Measurements from ENCODE around the gene C19orf33. TPM values are rescaled to one million over a fixed set of nuclear protein-coding genes. Genes with fewer than 3 reads are reported as not detected.
A peak's percentile ranks its signal among the peaks of the same experiment; 100 is the strongest.
"Not testable (repeated sequence)": the region's sequence is repeated elsewhere in the genome, so short reads cannot be mapped to it uniquely, and the experiment has no call there.

C19orf33 gene
- 1.6 TPM for polyA plus RNA-seq (2013)

DNA sequence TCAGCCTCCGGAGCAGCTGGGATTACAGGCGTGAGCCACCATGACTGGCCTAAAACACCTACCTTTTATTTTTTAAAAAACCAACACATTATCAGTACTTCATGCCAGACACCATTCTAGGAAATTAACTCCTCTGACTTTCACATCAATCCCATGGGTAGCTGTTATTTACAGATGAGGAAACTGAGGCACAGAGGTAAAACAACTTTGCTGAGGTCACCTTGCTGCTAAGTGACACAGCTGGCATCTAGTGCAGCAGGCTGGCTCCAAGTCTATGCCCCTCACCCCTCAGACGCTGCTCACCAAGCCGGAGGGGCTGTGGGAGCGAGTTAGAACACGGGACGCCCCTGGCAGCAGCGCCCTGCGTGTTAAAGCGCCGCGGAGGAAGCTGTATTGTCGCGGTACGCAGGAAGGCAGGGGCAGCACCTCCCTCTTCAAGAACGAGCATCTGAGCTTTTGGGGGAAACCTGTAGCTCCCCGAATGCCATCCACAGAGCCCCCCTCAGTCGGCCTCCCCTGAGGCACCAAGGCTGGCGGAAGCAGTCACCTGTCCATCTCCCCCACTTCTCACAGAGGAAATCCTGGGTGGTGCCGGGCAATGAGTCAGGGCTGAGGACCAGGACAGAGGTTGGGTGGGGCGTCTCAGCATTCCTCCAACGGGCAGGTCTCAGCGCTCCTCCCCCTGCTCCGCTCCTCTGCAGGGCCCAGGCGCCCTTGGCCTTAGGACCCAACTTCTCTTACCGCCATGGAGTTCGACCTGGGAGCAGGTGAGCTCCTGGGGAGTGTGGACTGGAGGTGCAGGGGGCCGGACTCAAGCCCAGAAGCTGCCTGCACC is at the start of gene C19orf33:
Gene C19orf33, plus strand, starts transcription at position 735 of the 835 bp plus-strand sequence. Its CDS starts 11 bp downstream, at position 746.
- Histone ChIP-seq H3K9me3 (ENCODE audit: control extremely low read depth in 1 of 5, control insufficient read depth in 4 of 5, insufficient read depth in 2 of 5, low read depth in 1 of 5, low read length in 4 of 5) (peaks cover 0 to 1% (median 0%) of the 10 kb centered on the region in 5 experiments), H3K4me3 (ENCODE audit: control insufficient read depth in 1 of 7, extremely low read depth in 1 of 7, insufficient read depth in 4 of 7, low read depth in 2 of 7, low read length in 6 of 7) (peak within 1 kb of the TSS in 4 of 7 experiments; percentile 25 to 71 (median 48)), H3K27ac (ENCODE audit: insufficient read depth in 1 of 2, low read depth in 1 of 2, low read length in 2 of 2, poor library complexity in 1 of 2, severe bottlenecking in 2 of 2) (no peak within 1 kb of the TSS), H3K36me3 (ENCODE audit: control insufficient read depth in 4 of 4, insufficient read depth in 4 of 4, low read length in 3 of 4) (peaks cover 0 to 29% (median 14%) of the 10 kb centered on the region in 4 experiments), H3K27me3 (replicated peaks in 2 of 5; ENCODE audit: control insufficient read depth in 4 of 5, insufficient read depth in 5 of 5, low read length in 4 of 5) (no peaks in the 10 kb centered on the region), H3K4me1 (ENCODE audit: control extremely low read depth in 1 of 4, control insufficient read depth in 4 of 4, insufficient read depth in 4 of 4, low read length in 3 of 4) (peaks cover 0 to 10% (median 8%) of the 10 kb centered on the region in 4 experiments)
- DNase-seq = peak in 2 of 3 donors; percentile 22 to 46
- CTCF ChIA-PET = interaction anchor here (1.2 kb wide), 1 partner anchor 13 kb away, joined by 4 read pairs; no protein-coding TSS in a partner anchor
- POLR2A ChIA-PET = no interaction called here
- whole genome bisulfite sequencing (ENCODE audit: insufficient coverage) = 12% methylated on average over 21 of the region's 28 CpGs

DNA sequence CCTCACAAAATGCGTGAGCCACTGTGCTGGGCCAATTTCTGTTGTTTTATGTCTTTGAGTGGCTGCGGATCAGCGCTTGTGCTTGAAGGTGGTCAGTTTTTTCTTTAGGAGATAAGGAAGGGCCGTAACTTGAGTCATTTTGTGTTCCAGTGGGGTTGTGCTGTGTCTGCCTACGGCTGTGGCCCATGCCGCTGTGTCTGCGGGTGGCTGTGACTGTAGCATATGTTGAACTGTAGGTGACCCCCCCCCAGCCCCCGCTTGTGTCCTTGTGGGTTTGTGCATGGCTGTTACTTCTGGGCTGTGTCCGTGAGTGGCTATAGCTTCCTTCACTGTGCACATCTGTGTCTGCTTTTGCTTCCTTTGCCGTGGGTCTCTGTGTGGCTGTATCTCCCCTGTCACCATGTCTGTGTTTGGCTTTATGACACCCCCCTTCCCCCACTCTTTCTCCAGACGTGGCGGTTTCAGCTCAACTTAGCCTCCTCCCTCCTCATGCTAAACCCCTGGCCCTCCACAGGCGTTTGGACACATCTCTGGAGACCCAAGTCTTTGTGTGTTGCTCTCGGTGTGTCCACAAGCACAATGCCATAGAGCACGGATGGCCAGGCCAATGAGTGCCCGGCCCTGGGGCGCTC is 48.6 kb upstream of the C19orf33 start:
- Histone ChIP-seq H3K27me3 (replicated peaks in 2 of 5; ENCODE audit: control insufficient read depth in 4 of 5, insufficient read depth in 5 of 5, low read length in 4 of 5) (peaks cover 0 to 6% (median 0%) of the 10 kb centered on the region in 5 experiments), H3K4me1 (ENCODE audit: control extremely low read depth in 1 of 4, control insufficient read depth in 4 of 4, insufficient read depth in 4 of 4, low read length in 3 of 4) (peaks cover 0 to 48% (median 42%) of the 10 kb centered on the region in 4 experiments), H3K9me3 (ENCODE audit: control extremely low read depth in 1 of 5, control insufficient read depth in 4 of 5, insufficient read depth in 2 of 5, low read depth in 1 of 5, low read length in 4 of 5) (no peaks in the 10 kb centered on the region), H3K36me3 (ENCODE audit: control insufficient read depth in 4 of 4, insufficient read depth in 4 of 4, low read length in 3 of 4) (no peaks in the 10 kb centered on the region), H3K4me3 (ENCODE audit: control insufficient read depth in 1 of 7, extremely low read depth in 1 of 7, insufficient read depth in 4 of 7, low read depth in 2 of 7, low read length in 6 of 7) (peak overlapping the region in 3 of 7 experiments; percentile 25 to 60 (median 58)), H3K27ac (ENCODE audit: insufficient read depth in 1 of 2, low read depth in 1 of 2, low read length in 2 of 2, poor library complexity in 1 of 2, severe bottlenecking in 2 of 2) (peak overlapping the region in 1 of 2 experiments; percentile 54)
- ChIA-PET POLR2A (interaction anchor here (0.5 to 1.4 kb wide), 2 partner anchors 10 to 263 kb away, joined by 3 to 5 read pairs; no protein-coding TSS in a partner anchor), CTCF (interaction anchor here (0.7 to 2.6 kb wide), 11 partner anchors 8 to 130 kb away, joined by 3 to 11 read pairs (median 4); partner anchors contain the start of gene CATSPERG)
- peak in 2 of 3 donors; percentile 76 to 87 for DNase-seq
- WGBS (ENCODE audit: insufficient coverage) = 55% methylated on average over 15 of the region's 17 CpGs

DNA sequence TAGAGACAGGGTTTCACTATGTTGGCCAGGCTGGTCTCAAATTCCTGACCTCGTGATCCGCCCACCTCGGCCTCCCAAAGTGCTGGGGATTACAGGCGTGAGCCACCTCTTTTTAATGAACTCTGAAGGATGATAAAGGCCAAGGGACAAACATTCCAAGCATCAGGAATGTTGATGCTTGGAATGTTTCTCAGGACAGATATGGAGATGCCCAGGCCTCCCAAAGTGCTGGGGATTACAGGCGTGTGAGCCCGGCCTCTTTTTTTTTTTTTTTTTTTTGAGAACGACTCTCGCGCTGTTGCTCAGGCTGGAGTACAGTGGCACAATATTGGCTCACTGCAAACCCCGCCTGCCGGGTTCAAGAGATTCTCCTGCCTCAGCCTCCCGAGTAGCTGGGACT is 42.1 kb upstream of the C19orf33 start:
- CTCF ChIA-PET = interaction anchor here (1.8 kb wide), 1 partner anchor 10 kb away, joined by 4 read pairs; no protein-coding TSS in a partner anchor
- WGBS (ENCODE audit: insufficient coverage) = 97% methylated on average over 9 of the region's 12 CpGs
- DNase-seq; H3K4me3 ChIP-seq (ENCODE audit: control insufficient read depth in 1 of 7, extremely low read depth in 1 of 7, insufficient read depth in 4 of 7, low read depth in 2 of 7, low read length in 6 of 7); H3K27ac ChIP-seq (ENCODE audit: insufficient read depth in 1 of 2, low read depth in 1 of 2, low read length in 2 of 2, poor library complexity in 1 of 2, severe bottlenecking in 2 of 2); POLR2A ChIA-PET; H3K9me3 ChIP-seq (ENCODE audit: control extremely low read depth in 1 of 5, control insufficient read depth in 4 of 5, insufficient read depth in 2 of 5, low read depth in 1 of 5, low read length in 4 of 5); H3K27me3 ChIP-seq (replicated peaks in 2 of 5; ENCODE audit: control insufficient read depth in 4 of 5, insufficient read depth in 5 of 5, low read length in 4 of 5); H3K36me3 ChIP-seq (ENCODE audit: control insufficient read depth in 4 of 4, insufficient read depth in 4 of 4, low read length in 3 of 4): not testable (repeated sequence)
- H3K4me1 ChIP-seq (ENCODE audit: control extremely low read depth in 1 of 4, control insufficient read depth in 4 of 4, insufficient read depth in 4 of 4, low read length in 3 of 4) = peaks cover 3 to 39% (median 36%) of the 10 kb centered on the region in 4 experiments

DNA sequence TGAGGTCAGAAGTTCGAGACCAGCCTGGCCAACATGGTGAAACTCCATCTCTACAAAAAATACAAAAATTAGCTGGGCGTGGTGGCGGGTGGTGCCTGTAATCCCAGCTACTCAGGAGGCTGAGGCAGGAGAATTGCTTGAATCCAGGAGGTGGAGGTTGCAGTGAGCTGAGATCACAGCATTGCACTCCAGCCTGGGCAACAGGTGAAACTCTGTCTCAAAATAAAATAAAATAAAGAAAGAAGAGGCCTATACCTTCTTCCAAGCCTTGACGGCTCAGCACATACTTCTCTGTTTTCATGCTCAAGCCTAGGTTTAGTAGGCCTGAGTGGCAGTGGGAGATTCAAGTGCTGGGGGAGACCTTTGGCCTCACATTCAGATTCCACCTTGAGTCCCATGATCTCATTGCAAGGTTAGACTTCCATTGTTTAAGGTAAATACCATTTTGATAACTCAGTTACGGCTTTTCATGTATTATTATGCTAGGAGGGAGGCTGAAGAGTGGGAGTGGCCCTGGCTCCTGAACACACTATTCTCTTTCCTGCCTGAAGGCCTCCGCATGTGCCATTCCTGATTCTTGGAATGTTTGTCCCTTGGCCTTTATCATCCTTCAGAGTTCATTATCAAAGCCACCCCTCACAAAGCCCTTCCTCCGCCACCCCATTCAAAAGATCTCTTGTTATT is 41.3 kb upstream of the C19orf33 start:
- CTCF ChIA-PET = interaction anchor here (1.8 kb wide), 1 partner anchor 11 kb away, joined by 4 read pairs; no protein-coding TSS in a partner anchor
- POLR2A ChIA-PET = no interaction called here
- Histone ChIP-seq H3K27me3 (replicated peaks in 2 of 5; ENCODE audit: control insufficient read depth in 4 of 5, insufficient read depth in 5 of 5, low read length in 4 of 5) (no peaks in the 10 kb centered on the region), H3K36me3 (ENCODE audit: control insufficient read depth in 4 of 4, insufficient read depth in 4 of 4, low read length in 3 of 4) (no peaks in the 10 kb centered on the region), H3K4me1 (ENCODE audit: control extremely low read depth in 1 of 4, control insufficient read depth in 4 of 4, insufficient read depth in 4 of 4, low read length in 3 of 4) (peaks cover 3 to 46% (median 42%) of the 10 kb centered on the region in 4 experiments), H3K4me3 (ENCODE audit: control insufficient read depth in 1 of 7, extremely low read depth in 1 of 7, insufficient read depth in 4 of 7, low read depth in 2 of 7, low read length in 6 of 7) (no peak overlapping the region), H3K9me3 (ENCODE audit: control extremely low read depth in 1 of 5, control insufficient read depth in 4 of 5, insufficient read depth in 2 of 5, low read depth in 1 of 5, low read length in 4 of 5) (no peaks in the 10 kb centered on the region), H3K27ac (ENCODE audit: insufficient read depth in 1 of 2, low read depth in 1 of 2, low read length in 2 of 2, poor library complexity in 1 of 2, severe bottlenecking in 2 of 2) (no peak overlapping the region)
- 93% methylated on average over 5 of the region's 7 CpGs for WGBS (ENCODE audit: insufficient coverage)
- DNase-seq = no peak

GRCh38 chr19:38263689-38264485 is 40.2 kb upstream of the C19orf33 start:
- DNase-seq = peak; percentile 73 to 88 (median 86)
- Histone ChIP-seq H3K9me3 (ENCODE audit: control extremely low read depth in 1 of 5, control insufficient read depth in 4 of 5, insufficient read depth in 2 of 5, low read depth in 1 of 5, low read length in 4 of 5) (no peaks in the 10 kb centered on the region), H3K27ac (ENCODE audit: insufficient read depth in 1 of 2, low read depth in 1 of 2, low read length in 2 of 2, poor library complexity in 1 of 2, severe bottlenecking in 2 of 2) (peak overlapping the region; percentile 64 to 80), H3K4me1 (ENCODE audit: control extremely low read depth in 1 of 4, control insufficient read depth in 4 of 4, insufficient read depth in 4 of 4, low read length in 3 of 4) (peaks cover 3 to 57% (median 53%) of the 10 kb centered on the region in 4 experiments), H3K27me3 (replicated peaks in 2 of 5; ENCODE audit: control insufficient read depth in 4 of 5, insufficient read depth in 5 of 5, low read length in 4 of 5) (no peaks in the 10 kb centered on the region), H3K4me3 (ENCODE audit: control insufficient read depth in 1 of 7, extremely low read depth in 1 of 7, insufficient read depth in 4 of 7, low read depth in 2 of 7, low read length in 6 of 7) (peak overlapping the region; percentile 35 to 85 (median 81)), H3K36me3 (ENCODE audit: control insufficient read depth in 4 of 4, insufficient read depth in 4 of 4, low read length in 3 of 4) (no peaks in the 10 kb centered on the region)
- 4% methylated on average over 32 of the region's 34 CpGs for WGBS (ENCODE audit: insufficient coverage)
- CTCF ChIA-PET = interaction anchor here (0.9 to 2.1 kb wide), 5 partner anchors 9 to 361 kb away, joined by 3 to 5 read pairs (median 3); no protein-coding TSS in a partner anchor
- POLR2A ChIA-PET = interaction anchor here (0.7 to 1.6 kb wide), 3 partner anchors 24 to 57 kb away, joined by 3 read pairs; no protein-coding TSS in a partner anchor
